GM12891 (cell line): Measurements from ENCODE around the gene ZNF3.

Experiments used
- PAX5 ChIP-seq: IDR thresholded peaks from 2 replicates; pipeline ENCODE4 v1.6.1; 2011; ENCODE audit warnings: low read length, moderate library complexity, mild to moderate bottlenecking; ENCODE audit not compliant: insufficient read depth, severe bottlenecking
- POLR2A ChIP-seq: IDR thresholded peaks from 2 replicates; pipeline ENCODE4 v1.6.1; 2011; ENCODE audit warnings: low read depth, low read length, control low read depth
- POLR2AphosphoS5 ChIP-seq: IDR thresholded peaks from 2 replicates; pipeline ENCODE4 v1.6.1; 2011; ENCODE audit warnings: low read depth, low read length, control low read depth

DNA sequence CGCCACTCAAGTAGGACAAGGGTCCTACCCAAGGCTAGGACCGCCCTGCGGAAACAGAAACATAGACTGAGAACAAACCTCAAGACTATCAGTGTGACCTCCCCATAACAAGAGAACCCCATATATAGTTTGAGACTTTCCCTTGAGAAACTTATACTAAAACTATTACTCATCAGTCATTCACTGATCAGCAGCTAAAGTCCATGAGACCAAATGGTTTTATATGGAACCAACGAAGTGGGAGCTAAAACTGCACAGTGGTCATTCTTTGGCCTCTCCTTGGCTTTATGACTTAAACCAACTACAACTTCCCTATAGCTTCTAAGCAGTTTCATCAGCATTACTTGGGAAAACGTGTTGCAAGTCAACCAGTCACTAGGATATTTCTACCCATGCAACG, 45.6 kb downstream of the ZNF3 start:
- TF ChIP-seq POLR2AphosphoS5 (no peak), PAX5 (no peak), POLR2A (no peak)
